Ovary (tissue), 3 donors: ENCODE results near the gene BCOR.

Source experiments
- POLR2A ChIP-seq: fragments of 450-650 bp; IDR thresholded peaks from one replicate; pipeline ENCODE4 v1.6.1; 2017; ENCODE audit warnings: antibody characterized with exemption, mild to moderate bottlenecking, moderate library complexity
- TF ChIP-seq, protein P1 (sequence below), 3 donors: fragments of 450-650 bp in 2 of 3; fragments of 200-600 bp in 1 of 3; IDR thresholded peaks; one replicate each; pipeline versions ENCODE4 v1.5.1 to v1.8.0; 2016 to 2022; ENCODE audit warnings: antibody characterized with exemption in 3 of 3, mild to moderate bottlenecking in 1 of 3
- donor health status: DM: no; HTN: no; CAD: no.

DNA sequence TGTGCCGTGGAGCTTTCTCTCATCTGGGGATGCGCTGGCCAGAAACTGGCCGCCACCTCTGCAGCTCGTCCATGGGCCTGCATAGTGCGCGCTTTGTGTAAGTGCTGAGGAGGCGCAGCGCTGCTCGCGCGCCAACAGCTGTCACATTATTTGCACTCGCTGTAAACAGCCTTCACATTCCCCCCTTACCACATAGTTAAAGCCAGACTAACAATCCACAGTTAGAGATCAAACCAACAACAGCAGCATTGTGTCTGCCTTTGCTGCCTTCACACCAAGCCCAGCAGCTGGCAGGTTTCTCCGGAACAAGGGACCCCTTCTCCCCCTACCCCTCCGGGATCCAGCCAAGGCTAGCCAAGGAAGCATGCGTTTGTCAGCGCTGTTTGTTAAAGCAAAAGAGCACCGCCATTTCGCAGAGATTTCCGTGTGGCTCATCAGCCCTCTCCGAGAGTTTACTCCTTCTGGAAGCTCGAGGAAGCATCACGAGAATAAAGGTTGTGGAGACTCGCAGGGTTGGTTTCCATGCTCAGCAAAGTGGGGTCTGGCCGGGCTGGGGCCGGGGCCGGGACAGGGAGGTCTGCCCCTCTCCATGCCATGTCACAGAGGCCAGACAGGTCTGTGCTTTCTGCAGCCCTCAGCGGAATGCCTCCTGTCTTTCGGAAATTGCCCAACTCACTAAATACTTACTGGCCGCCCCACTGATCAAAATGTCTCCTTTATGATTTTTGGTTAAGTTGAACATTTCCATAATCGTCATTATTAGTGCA lies 11.0 kb downstream of the BCOR start:
- TF ChIP-seq, protein P1, sequence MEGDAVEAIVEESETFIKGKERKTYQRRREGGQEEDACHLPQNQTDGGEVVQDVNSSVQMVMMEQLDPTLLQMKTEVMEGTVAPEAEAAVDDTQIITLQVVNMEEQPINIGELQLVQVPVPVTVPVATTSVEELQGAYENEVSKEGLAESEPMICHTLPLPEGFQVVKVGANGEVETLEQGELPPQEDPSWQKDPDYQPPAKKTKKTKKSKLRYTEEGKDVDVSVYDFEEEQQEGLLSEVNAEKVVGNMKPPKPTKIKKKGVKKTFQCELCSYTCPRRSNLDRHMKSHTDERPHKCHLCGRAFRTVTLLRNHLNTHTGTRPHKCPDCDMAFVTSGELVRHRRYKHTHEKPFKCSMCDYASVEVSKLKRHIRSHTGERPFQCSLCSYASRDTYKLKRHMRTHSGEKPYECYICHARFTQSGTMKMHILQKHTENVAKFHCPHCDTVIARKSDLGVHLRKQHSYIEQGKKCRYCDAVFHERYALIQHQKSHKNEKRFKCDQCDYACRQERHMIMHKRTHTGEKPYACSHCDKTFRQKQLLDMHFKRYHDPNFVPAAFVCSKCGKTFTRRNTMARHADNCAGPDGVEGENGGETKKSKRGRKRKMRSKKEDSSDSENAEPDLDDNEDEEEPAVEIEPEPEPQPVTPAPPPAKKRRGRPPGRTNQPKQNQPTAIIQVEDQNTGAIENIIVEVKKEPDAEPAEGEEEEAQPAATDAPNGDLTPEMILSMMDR (IDR thresholded peaks at IDR 0.05): no peak
- no peak for TF ChIP-seq POLR2A
